GM19025 (cell line): ENCODE data around the gene CTSA.
A peak's percentile ranks its signal among the peaks of the same experiment; 100 is the strongest.
"Not testable (repeated sequence)": the region's sequence is repeated elsewhere in the genome, so short reads cannot be mapped to it uniquely, and the experiment has no call there.

ENCODE experiments used
- ATAC-seq: cut with Tn5 transposase; IDR thresholded peaks from one replicate; pipeline ENCODE4 v1.9.1; 2021; ENCODE audit warnings: mild to moderate bottlenecking, low read depth, moderate library complexity; ENCODE audit not compliant: unreplicated experiment

CTSA gene

GRCh38 chr20:45863543-45864470, 27.3 kb upstream of the CTSA start:
- ATAC-seq, result no peak

- ATAC-seq, result no peak
These were observed 24.7 kb upstream of the CTSA start for GRCh38 chr20:45866454-45866853.

DNA sequence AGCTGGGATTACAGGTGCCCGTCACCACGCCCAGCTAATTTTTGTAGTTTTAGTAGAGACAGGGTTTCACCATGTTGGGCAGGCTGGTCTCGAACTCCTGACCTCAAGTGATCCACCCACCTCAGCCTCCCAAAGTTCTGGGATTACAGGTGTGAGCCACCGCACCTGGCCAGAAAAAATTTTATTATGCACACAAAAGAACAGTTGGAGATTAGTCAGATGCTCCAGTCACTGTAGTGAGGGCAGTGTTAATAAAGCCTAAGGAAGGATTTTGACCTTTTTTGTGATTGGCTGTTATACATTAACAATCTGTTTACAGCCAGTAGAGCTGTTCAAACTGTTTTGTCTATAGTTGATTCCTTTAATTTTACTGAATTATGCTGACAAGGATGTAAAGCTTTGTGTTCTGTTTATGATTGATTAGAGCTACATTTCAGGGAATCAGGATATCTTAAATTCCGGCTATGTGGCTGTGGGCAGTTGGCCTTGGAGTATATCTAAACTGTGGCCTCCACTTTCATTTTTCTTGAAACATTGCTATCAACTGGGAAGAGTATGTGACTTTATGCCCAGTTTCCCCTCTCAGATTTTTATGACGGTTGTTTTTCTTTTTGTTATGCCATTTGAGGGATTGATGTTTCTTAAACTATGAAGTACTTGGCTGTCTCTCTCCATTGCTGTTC, 23.9 kb upstream of the CTSA start:
- ATAC-seq, result no peak

- no peak for ATAC-seq
These were observed 23.3 kb upstream of the CTSA start for GRCh38 chr20:45867819-45868176.

DNA sequence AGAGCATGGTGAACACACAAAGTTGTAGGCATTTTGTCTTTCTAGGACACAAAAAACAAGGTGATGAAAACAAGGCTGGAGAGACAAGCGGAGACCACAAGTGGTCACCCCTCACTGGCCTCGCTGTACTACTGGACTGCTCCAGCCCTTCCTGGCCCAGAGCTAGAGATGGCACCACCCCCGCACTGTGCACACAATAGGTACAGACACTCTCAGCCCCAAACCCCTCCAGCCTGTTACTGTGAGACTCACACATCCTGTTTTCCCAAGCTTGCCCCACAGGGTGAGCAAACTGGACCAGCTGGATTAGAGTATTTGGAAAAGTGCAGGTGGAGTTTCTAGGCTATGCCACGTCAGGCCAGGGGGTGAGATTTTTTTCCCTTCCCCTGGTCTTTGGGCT, 18.5 kb upstream of the CTSA start:
- ATAC-seq, result no peak

- no peak for ATAC-seq
These were observed 17.6 kb upstream of the CTSA start for GRCh38 chr20:45873409-45874103.

GRCh38 chr20:45874104-45874481, 17.0 kb upstream of the CTSA start:
- not testable (repeated sequence) for ATAC-seq

GRCh38 chr20:45874576-45874975, 16.6 kb upstream of the CTSA start:
- ATAC-seq, result no peak

- ATAC-seq, result no peak
These were observed 12.9 kb upstream of the CTSA start for GRCh38 chr20:45878076-45878761.

- ATAC-seq, result peak; percentile 98
These were observed 9.9 kb upstream of the CTSA start, which contains the start of gene ZSWIM1 for GRCh38 chr20:45880988-45881788. Gene ZSWIM1 (plus strand): TSS chr20:45881227. CDS start chr20:45882593, 1,366 bp downstream.

- no peak for ATAC-seq
These were observed 8.6 kb upstream of the CTSA start for GRCh38 chr20:45882469-45883099.

GRCh38 chr20:45883100-45883469, 8.1 kb upstream of the CTSA start:
- ATAC-seq, result no peak

GRCh38 chr20:45886590-45887345, 4.4 kb upstream of the CTSA start:
- no peak for ATAC-seq

DNA sequence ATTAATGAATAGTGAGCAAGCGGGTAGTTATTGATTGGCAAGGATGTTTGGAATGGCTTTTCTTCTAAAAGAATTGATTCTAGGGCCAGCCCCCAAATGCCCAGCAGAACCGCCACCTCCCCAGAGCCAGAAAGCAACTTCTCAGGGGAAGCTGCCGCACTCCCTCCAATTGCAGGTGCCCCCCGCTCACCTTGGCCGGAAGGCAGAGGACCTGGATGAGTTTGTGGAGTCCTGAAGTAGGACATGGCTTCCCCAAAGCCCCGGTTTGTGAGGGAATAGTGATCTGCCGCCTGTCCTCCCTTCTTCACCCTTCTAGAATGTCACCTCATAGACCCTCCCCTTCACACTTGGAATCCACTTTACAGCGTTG, 3.8 kb upstream of the CTSA start, which contains the start of gene SPATA25:
TSS of gene SPATA25 (minus strand) at position 277 of the 370 bp plus-strand sequence. CDS start at position 245, 32 bp downstream.
- no peak for ATAC-seq

DNA sequence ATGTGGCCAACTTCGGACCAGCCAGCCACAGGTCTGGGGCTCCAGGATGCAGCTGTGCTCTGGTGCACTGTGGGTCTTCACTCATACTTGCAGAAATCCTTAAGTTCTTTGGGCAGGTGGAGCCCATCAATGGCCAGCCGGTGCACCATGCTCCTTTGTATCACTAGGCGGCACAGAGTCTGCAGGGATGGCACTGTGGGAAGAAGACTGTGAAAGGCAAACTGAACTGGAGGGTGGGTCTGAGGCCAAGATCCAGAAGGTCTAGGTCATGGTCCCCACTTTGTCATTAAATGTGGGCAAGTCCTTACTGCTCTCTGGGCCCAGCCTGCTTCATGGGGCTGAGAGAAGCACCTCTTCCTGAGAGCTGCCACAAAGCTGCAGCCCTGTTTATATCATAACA, 2.5 kb upstream of the CTSA start:
- no peak for ATAC-seq

DNA sequence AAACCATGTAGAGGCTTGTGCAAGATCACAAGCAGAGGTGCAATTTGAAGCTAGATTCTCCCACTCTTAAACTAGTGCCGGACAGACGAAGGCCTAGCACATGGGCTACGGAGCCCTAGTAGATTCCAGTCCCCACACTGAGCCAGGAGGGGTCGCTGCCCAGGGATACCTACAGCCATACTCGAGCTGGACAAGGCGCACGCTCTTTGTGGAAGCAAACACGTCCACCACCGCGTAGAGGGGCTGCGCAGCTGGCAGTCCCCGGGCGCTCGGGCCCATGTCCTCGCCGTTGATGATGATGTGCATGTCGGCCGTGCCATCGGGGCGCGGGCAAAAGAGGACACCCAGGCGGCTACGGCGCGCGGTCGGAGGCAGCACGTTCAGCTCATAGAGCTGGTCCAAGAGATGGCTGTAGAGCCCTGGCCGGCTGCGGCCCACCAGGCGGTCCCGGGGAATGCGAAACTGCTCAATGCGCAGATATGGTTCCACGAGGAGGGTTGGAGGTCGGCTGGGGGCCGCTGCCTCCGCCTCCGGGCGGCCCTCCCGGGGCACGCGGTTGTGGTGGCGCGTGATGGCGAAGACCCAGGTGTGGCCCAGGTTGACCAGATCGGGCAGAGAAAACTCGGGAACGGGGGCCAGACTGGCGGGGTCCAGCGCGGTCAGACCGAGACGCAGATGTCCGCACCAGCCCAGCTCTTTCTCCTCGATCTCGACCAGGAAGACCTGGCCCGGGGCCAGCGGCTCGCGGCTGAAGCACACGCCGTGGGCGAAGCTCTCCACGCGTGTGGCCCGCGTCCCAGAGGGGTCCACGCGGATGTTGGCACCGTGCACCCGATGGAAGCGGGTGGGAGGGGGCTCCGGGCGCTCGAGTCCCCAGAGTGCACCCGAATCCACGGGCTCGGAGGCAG, 804 bp upstream of the CTSA start:
- ATAC-seq, result no peak

- no peak for ATAC-seq
These were observed 1.1 kb downstream of the CTSA start for GRCh38 chr20:45892049-45892825.
